ENCODE measurements around the gene AIG1.

DNA sequence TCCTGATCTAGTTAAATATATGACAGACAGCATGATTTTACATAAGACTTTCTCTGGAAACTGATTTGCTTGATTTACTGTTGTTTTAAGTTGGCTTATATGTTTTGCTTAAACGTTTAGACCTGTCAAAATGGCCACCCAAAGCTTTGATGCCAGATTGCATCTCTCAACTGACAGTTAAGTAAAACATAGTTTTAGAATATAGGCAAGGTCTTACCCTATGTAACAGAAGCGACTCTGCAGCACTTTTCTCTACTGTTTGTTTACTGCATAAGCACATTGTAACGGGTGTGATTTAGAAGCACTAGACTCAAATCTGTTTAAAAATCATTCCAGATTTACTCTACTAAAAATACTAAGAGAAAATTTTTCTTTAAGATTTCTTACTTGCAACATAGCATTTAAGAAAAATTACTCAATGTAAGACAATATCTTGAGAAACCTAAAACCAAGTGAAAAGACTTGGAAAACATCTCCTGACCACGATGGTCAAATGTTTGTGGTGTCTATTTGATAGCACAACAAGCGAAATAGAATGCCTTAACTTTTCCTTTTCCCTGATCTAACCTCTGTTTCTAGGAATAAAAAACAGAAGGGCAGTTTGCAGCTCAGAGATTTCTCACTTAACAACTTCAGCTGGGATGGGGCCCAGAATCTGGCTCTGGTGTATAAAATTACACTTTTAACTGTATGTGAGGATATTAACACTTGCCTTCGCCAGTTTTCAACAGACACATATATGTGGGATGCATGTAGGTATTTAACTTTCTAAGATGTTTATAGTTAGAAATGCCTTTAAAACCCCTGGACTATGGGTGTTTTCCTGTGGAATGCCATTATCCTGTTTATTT is 47.4 kb downstream of the AIG1 start:
- no peak for TF ChIP-seq ZFP37 (CRISPR knock-in tag; IDR thresholded peaks at IDR 0.05; ENCODE audit: borderline replicate concordance)
- TF ChIP-seq EP300 (IDR thresholded peaks at IDR 0.05; ENCODE audit: low read depth in 2 of 2, low read length in 2 of 2) = no peak
- no peak for TF ChIP-seq EP300 (CRISPR knock-in tag; IDR thresholded peaks at IDR 0.05; ENCODE audit: borderline replicate concordance)
- no peak for TF ChIP-seq POLR2A (IDR thresholded peaks at IDR 0.05; ENCODE audit: insufficient read depth in 1 of 2, low read depth in 2 of 2, low read length in 2 of 2)
- no peak for TF ChIP-seq SRF (IDR thresholded peaks at IDR 0.05; ENCODE audit: low read depth, low read length)
- TF ChIP-seq POLR2AphosphoS2 (IDR thresholded peaks at IDR 0.05; ENCODE audit: low read depth, low read length) = no peak

All from HepG2 (cell line).